ENCODE data around the gene ASTL.

The ASTL gene

GRCh38 chr2:96110621-96111256 lies 27.6 kb downstream of the ASTL start:
- FAIRE-seq = no peak

GRCh38 chr2:96109931-96110511 lies 28.3 kb downstream of the ASTL start:
- no peak for FAIRE-seq

- no peak for FAIRE-seq
Observed at GRCh38 chr2:96109361-96109680, 29.0 kb downstream of the ASTL start.

GRCh38 chr2:96108541-96109360 lies 29.6 kb downstream of the ASTL start:
- FAIRE-seq = no peak

- no peak for FAIRE-seq
Observed at GRCh38 chr2:96108151-96108540, 30.2 kb downstream of the ASTL start.

- FAIRE-seq = no peak
Observed at GRCh38 chr2:96107708-96108065, 30.6 kb downstream of the ASTL start.

- FAIRE-seq = no peak
Observed at GRCh38 chr2:96106991-96107707, 31.2 kb downstream of the ASTL start.

- no peak for FAIRE-seq
Observed at GRCh38 chr2:96105994-96106715, 32.1 kb downstream of the ASTL start.

- FAIRE-seq = no peak
Observed at GRCh38 chr2:96105152-96105915, 33.0 kb downstream of the ASTL start.

GRCh38 chr2:96104487-96104861 lies 33.8 kb downstream of the ASTL start:
- no peak for FAIRE-seq

GRCh38 chr2:96103761-96104486 lies 34.4 kb downstream of the ASTL start:
- no peak for FAIRE-seq

- FAIRE-seq = no peak
Observed at GRCh38 chr2:96103187-96103601, 35.1 kb downstream of the ASTL start.

- no peak for FAIRE-seq
Observed at GRCh38 chr2:96102596-96103186, 35.6 kb downstream of the ASTL start.

- FAIRE-seq = no peak
Observed at GRCh38 chr2:96100893-96101304, 37.4 kb downstream of the ASTL start.

GRCh38 chr2:96099861-96100798 lies 38.2 kb downstream of the ASTL start:
- no peak for FAIRE-seq

- no peak for FAIRE-seq
Observed at GRCh38 chr2:96098900-96099590, 39.3 kb downstream of the ASTL start.

- FAIRE-seq = no peak
Observed at GRCh38 chr2:96097951-96098823, 40.1 kb downstream of the ASTL start.

- FAIRE-seq = no peak
Observed at GRCh38 chr2:96097441-96097840, 40.9 kb downstream of the ASTL start.

All from TTC549 (cell line).